ENCODE measurements around the gene ARL16.
"Not testable (repeated sequence)": the region's sequence is repeated elsewhere in the genome, so short reads cannot be mapped to it uniquely, and the experiment has no call there.

The ARL16 gene

GRCh38 chr17:81688616-81689015 is 5.0 kb upstream of the ARL16 start:
- H3K9me3 ChIP-seq (ENCODE audit: control insufficient read depth, insufficient read depth, low read length): no peaks in the 10 kb centered on the region
- no peak overlapping the region for H3K9ac ChIP-seq (ENCODE audit: low read depth, low read length)
- H3K4me3 ChIP-seq (ENCODE audit: low read depth, low read length): no peak overlapping the region
- no peaks in the 10 kb centered on the region for H3K27me3 ChIP-seq (ENCODE audit: control insufficient read depth, insufficient read depth, low read length)
- H3K36me3 ChIP-seq (ENCODE audit: control insufficient read depth, insufficient read depth, low read length): peaks cover 69% of the 10 kb centered on the region
- H3K4me1 ChIP-seq (ENCODE audit: control insufficient read depth, insufficient read depth, low read length): peaks cover 6% of the 10 kb centered on the region

GRCh38 chr17:81687770-81688541 is 4.4 kb upstream of the ARL16 start:
- Histone ChIP-seq H3K27me3 (ENCODE audit: control insufficient read depth, insufficient read depth, low read length) (no peaks in the 10 kb centered on the region), H3K4me3 (ENCODE audit: low read depth, low read length) (no peak overlapping the region), H3K9ac (ENCODE audit: low read depth, low read length) (no peak overlapping the region), H3K36me3 (ENCODE audit: control insufficient read depth, insufficient read depth, low read length) (peaks cover 68% of the 10 kb centered on the region), H3K4me1 (ENCODE audit: control insufficient read depth, insufficient read depth, low read length) (peaks cover 6% of the 10 kb centered on the region), H3K9me3 (ENCODE audit: control insufficient read depth, insufficient read depth, low read length) (no peaks in the 10 kb centered on the region)

- H3K9me3 ChIP-seq (ENCODE audit: control insufficient read depth, insufficient read depth, low read length): no peaks in the 10 kb centered on the region
- peaks cover 6% of the 10 kb centered on the region for H3K4me1 ChIP-seq (ENCODE audit: control insufficient read depth, insufficient read depth, low read length)
- H3K4me3 ChIP-seq (ENCODE audit: low read depth, low read length): no peak overlapping the region
- no peaks in the 10 kb centered on the region for H3K27me3 ChIP-seq (ENCODE audit: control insufficient read depth, insufficient read depth, low read length)
- H3K36me3 ChIP-seq (ENCODE audit: control insufficient read depth, insufficient read depth, low read length): peaks cover 62% of the 10 kb centered on the region
- no peak overlapping the region for H3K9ac ChIP-seq (ENCODE audit: low read depth, low read length)
Measured at GRCh38 chr17:81686614-81687013, 3.0 kb upstream of the ARL16 start.

GRCh38 chr17:81685108-81685507 is 1.5 kb upstream of the ARL16 start:
- H3K9me3 ChIP-seq (ENCODE audit: control insufficient read depth, insufficient read depth, low read length): no peaks in the 10 kb centered on the region
- no peak overlapping the region for H3K9ac ChIP-seq (ENCODE audit: low read depth, low read length)
- no peaks in the 10 kb centered on the region for H3K27me3 ChIP-seq (ENCODE audit: control insufficient read depth, insufficient read depth, low read length)
- peak overlapping the region; percentile 82 for H3K4me3 ChIP-seq (ENCODE audit: low read depth, low read length)
- peaks cover 55% of the 10 kb centered on the region for H3K36me3 ChIP-seq (ENCODE audit: control insufficient read depth, insufficient read depth, low read length)
- peaks cover 6% of the 10 kb centered on the region for H3K4me1 ChIP-seq (ENCODE audit: control insufficient read depth, insufficient read depth, low read length)

DNA sequence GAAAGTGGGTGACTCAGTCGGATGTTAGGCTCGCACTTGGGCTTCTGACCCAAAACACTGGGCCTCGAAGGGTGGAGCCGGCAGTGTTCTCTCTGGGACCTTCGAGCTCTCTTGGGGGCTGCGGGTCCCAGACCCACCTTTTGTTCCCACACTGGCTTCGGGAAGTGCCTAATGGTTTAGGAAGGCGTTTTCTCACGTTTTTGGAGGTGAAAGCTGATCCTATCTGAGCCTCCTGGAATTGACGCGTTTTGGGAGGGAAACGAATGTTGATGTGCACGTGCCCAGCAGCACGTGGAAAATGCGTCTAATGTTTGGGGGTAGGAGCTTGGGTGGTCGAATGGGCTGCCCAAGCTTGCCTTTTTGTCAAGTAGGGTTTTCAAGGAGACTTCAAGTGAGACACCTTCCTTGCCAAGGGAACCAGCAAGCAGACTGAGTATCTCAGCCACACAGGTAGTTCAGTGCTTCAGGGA is 880 bp upstream of the ARL16 start:
- no peaks in the 10 kb centered on the region for H3K9me3 ChIP-seq (ENCODE audit: control insufficient read depth, insufficient read depth, low read length)
- H3K36me3 ChIP-seq (ENCODE audit: control insufficient read depth, insufficient read depth, low read length): peaks cover 49% of the 10 kb centered on the region
- peaks cover 6% of the 10 kb centered on the region for H3K4me1 ChIP-seq (ENCODE audit: control insufficient read depth, insufficient read depth, low read length)
- no peaks in the 10 kb centered on the region for H3K27me3 ChIP-seq (ENCODE audit: control insufficient read depth, insufficient read depth, low read length)
- H3K4me3 ChIP-seq (ENCODE audit: low read depth, low read length): peak overlapping the region; percentile 82
- peak overlapping the region; percentile 41 for H3K9ac ChIP-seq (ENCODE audit: low read depth, low read length)

DNA sequence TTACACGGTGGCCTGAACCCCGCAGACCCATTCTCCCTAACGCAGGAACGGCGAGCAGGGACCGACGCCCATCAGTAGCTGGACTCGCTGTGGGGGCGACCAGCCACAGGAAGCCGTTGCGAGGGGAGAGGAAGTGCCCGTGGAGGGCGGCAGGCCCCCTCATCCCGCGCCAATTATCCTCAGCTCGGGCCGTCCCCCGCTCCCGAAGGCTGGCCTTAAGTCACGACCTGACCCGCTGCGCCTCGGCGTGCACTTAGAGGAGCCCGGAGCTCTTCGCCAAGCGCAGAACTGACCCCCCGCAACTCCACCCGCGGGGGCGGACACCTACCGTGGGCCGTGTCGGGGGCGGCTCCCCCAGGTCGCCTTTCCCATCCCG is 401 bp downstream of the ARL16 start:
- Histone ChIP-seq H3K4me3 (ENCODE audit: low read depth, low read length) (peak overlapping the region; percentile 82), H3K9me3 (ENCODE audit: control insufficient read depth, insufficient read depth, low read length) (no peaks in the 10 kb centered on the region), H3K9ac (ENCODE audit: low read depth, low read length) (peak overlapping the region; percentile 90), H3K36me3 (ENCODE audit: control insufficient read depth, insufficient read depth, low read length) (peaks cover 39% of the 10 kb centered on the region), H3K27me3 (ENCODE audit: control insufficient read depth, insufficient read depth, low read length) (no peaks in the 10 kb centered on the region), H3K4me1 (ENCODE audit: control insufficient read depth, insufficient read depth, low read length) (peaks cover 6% of the 10 kb centered on the region)

DNA sequence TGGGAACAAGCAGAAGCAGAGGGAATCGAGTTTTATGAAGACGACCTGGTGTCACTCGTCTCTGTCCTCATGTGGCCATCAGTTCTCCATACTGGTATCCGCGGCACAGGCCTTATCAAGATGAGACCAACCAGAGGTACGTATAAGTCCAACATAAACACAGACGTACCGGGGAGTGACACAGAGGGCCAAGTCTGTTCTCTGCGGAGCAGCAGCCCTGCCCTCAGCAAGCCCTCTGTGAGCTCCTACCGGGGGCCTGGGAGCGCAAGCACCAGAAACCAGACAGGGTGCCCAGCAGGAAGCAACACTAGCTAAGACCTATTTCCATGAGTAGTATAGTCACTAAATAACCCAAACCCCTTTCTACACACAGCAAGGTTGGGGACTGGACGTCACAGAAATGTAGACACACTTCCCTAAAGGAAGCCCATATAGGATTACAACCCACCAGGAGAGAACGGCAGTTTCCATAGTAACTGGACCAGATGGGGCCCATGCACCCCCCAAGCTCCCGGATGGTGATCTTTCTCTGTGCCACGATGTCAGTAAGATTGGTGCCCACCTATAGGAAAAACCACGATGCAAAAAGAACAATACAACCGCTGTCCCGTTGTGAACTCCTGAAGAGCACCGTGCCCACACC is 911 bp downstream of the ARL16 start:
- peaks cover 35% of the 10 kb centered on the region for H3K36me3 ChIP-seq (ENCODE audit: control insufficient read depth, insufficient read depth, low read length)
- no peaks in the 10 kb centered on the region for H3K27me3 ChIP-seq (ENCODE audit: control insufficient read depth, insufficient read depth, low read length)
- H3K4me3 ChIP-seq (ENCODE audit: low read depth, low read length): peak overlapping the region; percentile 82
- H3K9ac ChIP-seq (ENCODE audit: low read depth, low read length): peak overlapping the region; percentile 90
- no peaks in the 10 kb centered on the region for H3K9me3 ChIP-seq (ENCODE audit: control insufficient read depth, insufficient read depth, low read length)
- H3K4me1 ChIP-seq (ENCODE audit: control insufficient read depth, insufficient read depth, low read length): peaks cover 6% of the 10 kb centered on the region

GRCh38 chr17:81681672-81682071 is 1.9 kb downstream of the ARL16 start:
- H3K27me3 ChIP-seq (ENCODE audit: control insufficient read depth, insufficient read depth, low read length): no peaks in the 10 kb centered on the region
- H3K4me1 ChIP-seq (ENCODE audit: control insufficient read depth, insufficient read depth, low read length): peaks cover 6% of the 10 kb centered on the region
- H3K36me3 ChIP-seq (ENCODE audit: control insufficient read depth, insufficient read depth, low read length): peaks cover 24% of the 10 kb centered on the region
- H3K9me3 ChIP-seq (ENCODE audit: control insufficient read depth, insufficient read depth, low read length): no peaks in the 10 kb centered on the region
- no peak overlapping the region for H3K9ac ChIP-seq (ENCODE audit: low read depth, low read length)
- H3K4me3 ChIP-seq (ENCODE audit: low read depth, low read length): no peak overlapping the region

- H3K9me3 ChIP-seq (ENCODE audit: control insufficient read depth, insufficient read depth, low read length): no peaks in the 10 kb centered on the region
- H3K9ac ChIP-seq (ENCODE audit: low read depth, low read length): no peak overlapping the region
- H3K36me3 ChIP-seq (ENCODE audit: control insufficient read depth, insufficient read depth, low read length): peaks cover 11% of the 10 kb centered on the region
- H3K4me3 ChIP-seq (ENCODE audit: low read depth, low read length): no peak overlapping the region
- H3K4me1 ChIP-seq (ENCODE audit: control insufficient read depth, insufficient read depth, low read length): peaks cover 6% of the 10 kb centered on the region
- H3K27me3 ChIP-seq (ENCODE audit: control insufficient read depth, insufficient read depth, low read length): no peaks in the 10 kb centered on the region
Measured at GRCh38 chr17:81680150-81680549, 3.4 kb downstream of the ARL16 start.

GRCh38 chr17:81676906-81677305 is 6.7 kb downstream of the ARL16 start:
- Histone ChIP-seq H3K4me1 (ENCODE audit: control insufficient read depth, insufficient read depth, low read length) (no peaks in the 10 kb centered on the region), H3K27me3 (ENCODE audit: control insufficient read depth, insufficient read depth, low read length) (no peaks in the 10 kb centered on the region), H3K36me3 (ENCODE audit: control insufficient read depth, insufficient read depth, low read length) (peaks cover 19% of the 10 kb centered on the region), H3K9ac (ENCODE audit: low read depth, low read length) (no peak overlapping the region), H3K9me3 (ENCODE audit: control insufficient read depth, insufficient read depth, low read length) (no peaks in the 10 kb centered on the region), H3K4me3 (ENCODE audit: low read depth, low read length) (no peak overlapping the region)

GRCh38 chr17:81675515-81676221 is 7.9 kb downstream of the ARL16 start:
- H3K27me3 ChIP-seq (ENCODE audit: control insufficient read depth, insufficient read depth, low read length); H3K4me3 ChIP-seq (ENCODE audit: low read depth, low read length); H3K9me3 ChIP-seq (ENCODE audit: control insufficient read depth, insufficient read depth, low read length); H3K9ac ChIP-seq (ENCODE audit: low read depth, low read length); H3K4me1 ChIP-seq (ENCODE audit: control insufficient read depth, insufficient read depth, low read length): not testable (repeated sequence)
- H3K36me3 ChIP-seq (ENCODE audit: control insufficient read depth, insufficient read depth, low read length): peaks cover 22% of the 10 kb centered on the region

All from iPS-15b (cell line).